Adrenal gland (tissue), 5 donors: ENCODE data around the gene EFR3B.

Experiments
- POLR2A ChIP-seq, 2 donors: fragments of 450-650 bp; IDR thresholded peaks; one replicate each; pipeline ENCODE4 v1.6.1; 2017; ENCODE audit warnings: antibody characterized with exemption in 2 of 2, mild to moderate bottlenecking in 2 of 2, moderate library complexity in 1 of 2
- TF ChIP-seq, protein P1 (sequence below), 6 experiments: fragments of 450-650 bp in 4 of 6; fragments of 200-600 bp in 2 of 6; sonication (generic) in 1 of 6; IDR thresholded peaks; 1 replicate in 5 of 6; 2 replicates in 1 of 6; pipeline versions ENCODE4 v1.5.1 to v1.8.0; 2016 to 2021; ENCODE audit warnings: antibody characterized with exemption in 6 of 6, mild to moderate bottlenecking in 2 of 6, moderate library complexity in 1 of 6
- donor health status: DM: no; HTN: no; CAD: no.

DNA sequence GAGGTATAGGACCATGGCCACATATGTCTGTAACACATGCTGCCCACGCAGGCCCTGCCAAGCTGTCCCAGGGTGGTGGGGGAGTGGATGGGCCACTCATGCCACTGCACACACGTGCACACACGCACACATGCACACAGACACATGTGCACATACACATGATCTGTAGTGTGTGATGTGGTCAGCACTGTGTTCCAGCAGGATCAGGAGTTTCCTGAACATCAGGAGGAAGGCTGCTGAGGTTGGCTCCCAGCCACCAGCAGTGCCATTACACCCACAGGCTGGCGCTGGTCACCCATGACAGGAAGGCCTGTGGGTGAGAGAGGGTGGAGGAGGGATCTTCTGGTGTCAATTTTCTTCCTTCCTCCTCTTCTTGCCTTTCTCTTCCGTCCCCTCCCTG is 81.8 kb downstream of the EFR3B start:
- TF ChIP-seq, protein P1, sequence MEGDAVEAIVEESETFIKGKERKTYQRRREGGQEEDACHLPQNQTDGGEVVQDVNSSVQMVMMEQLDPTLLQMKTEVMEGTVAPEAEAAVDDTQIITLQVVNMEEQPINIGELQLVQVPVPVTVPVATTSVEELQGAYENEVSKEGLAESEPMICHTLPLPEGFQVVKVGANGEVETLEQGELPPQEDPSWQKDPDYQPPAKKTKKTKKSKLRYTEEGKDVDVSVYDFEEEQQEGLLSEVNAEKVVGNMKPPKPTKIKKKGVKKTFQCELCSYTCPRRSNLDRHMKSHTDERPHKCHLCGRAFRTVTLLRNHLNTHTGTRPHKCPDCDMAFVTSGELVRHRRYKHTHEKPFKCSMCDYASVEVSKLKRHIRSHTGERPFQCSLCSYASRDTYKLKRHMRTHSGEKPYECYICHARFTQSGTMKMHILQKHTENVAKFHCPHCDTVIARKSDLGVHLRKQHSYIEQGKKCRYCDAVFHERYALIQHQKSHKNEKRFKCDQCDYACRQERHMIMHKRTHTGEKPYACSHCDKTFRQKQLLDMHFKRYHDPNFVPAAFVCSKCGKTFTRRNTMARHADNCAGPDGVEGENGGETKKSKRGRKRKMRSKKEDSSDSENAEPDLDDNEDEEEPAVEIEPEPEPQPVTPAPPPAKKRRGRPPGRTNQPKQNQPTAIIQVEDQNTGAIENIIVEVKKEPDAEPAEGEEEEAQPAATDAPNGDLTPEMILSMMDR (IDR thresholded peaks at IDR 0.05), result no peak
- no peak for TF ChIP-seq POLR2A (IDR thresholded peaks at IDR 0.05)
